Kidney epithelial cell (primary cell): ENCODE measurements around the gene WDR45B. TPM values are rescaled to one million over a fixed set of nuclear protein-coding genes. Genes with fewer than 3 reads are reported as not detected.
A peak's percentile ranks its signal among the peaks of the same experiment; 100 is the strongest.

Experiments used
- DNase-seq: peaks from one replicate; pipeline ENCODE4 v3.0.0-alpha.2; 2010; ENCODE audit warnings: low read depth
- H3K27me3 ChIP-seq: 2 replicates; pipeline ENCODE4 v1.6.0; 2011; ENCODE audit warnings: low read length; ENCODE audit not compliant: control insufficient read depth, insufficient read depth
- H3K36me3 ChIP-seq: 2 replicates; pipeline ENCODE4 v1.5.1; 2011; ENCODE audit warnings: low read length; ENCODE audit not compliant: control insufficient read depth, insufficient read depth
- H3K4me3 ChIP-seq: 2 replicates; pipeline ENCODE4 v1.5.1; 2011; ENCODE audit warnings: low read depth, mild to moderate bottlenecking, control low read depth, low read length
- total RNA-seq: library from RNA; depleted of rRNA; stranded (reverse); fragments of >200 nt; gene quantifications from 2 replicates; pipeline ENCODE4 v1.2.3, GENCODE V29; 2015
- TF ChIP-seq, protein P1 (sequence below): IDR thresholded peaks from 2 replicates; pipeline ENCODE4 v1.5.1; 2011; ENCODE audit warnings: mild to moderate bottlenecking, moderate library complexity, low read length, control low read depth, inconsistent platforms; ENCODE audit not compliant: insufficient read depth, poor library complexity, severe bottlenecking

The WDR45B gene
- total RNA-seq, 1 donor from 2014 or later = 102 TPM

DNA sequence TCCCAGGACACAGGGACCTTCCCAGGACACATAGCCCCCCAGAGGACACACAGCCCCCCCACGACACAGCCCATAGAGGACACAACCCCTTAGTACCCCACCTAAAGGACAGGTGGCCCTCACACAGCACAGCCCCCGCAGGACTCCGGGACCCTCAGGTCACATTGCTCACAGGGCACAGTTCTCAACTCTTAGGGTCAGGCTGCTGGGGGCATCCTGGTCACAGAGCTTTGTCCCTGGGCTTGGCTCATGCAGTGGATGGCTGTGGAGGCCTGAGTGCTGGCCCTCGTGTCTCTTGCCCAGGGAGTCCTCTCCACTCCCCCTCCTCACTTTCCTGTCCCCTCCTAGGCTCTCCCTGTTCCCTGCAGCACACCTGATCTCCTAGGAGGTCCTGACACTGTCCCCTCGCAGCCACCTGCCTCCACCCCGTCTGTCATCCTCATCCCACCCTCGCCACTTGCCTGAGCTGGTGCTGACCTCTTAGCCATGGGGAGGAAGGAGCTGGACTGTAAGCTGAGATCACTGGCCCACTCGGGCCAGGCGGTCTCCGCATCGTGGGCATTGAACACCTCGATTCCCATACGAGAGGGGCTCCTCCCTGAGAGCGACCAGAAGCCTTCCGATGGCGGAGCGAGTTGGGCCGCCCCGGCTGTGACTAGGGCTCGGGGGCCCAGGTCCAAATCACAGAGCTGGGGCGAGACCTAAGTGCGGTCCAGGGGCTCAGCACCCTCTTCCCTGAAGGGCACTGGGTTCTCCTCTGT lies 1.4 kb upstream of the WDR45B start:
- Histone ChIP-seq H3K36me3 (no peaks in the 10 kb centered on the region), H3K27me3 (no peaks in the 10 kb centered on the region), H3K4me3 (no peak overlapping the region)
- TF ChIP-seq, protein P1, sequence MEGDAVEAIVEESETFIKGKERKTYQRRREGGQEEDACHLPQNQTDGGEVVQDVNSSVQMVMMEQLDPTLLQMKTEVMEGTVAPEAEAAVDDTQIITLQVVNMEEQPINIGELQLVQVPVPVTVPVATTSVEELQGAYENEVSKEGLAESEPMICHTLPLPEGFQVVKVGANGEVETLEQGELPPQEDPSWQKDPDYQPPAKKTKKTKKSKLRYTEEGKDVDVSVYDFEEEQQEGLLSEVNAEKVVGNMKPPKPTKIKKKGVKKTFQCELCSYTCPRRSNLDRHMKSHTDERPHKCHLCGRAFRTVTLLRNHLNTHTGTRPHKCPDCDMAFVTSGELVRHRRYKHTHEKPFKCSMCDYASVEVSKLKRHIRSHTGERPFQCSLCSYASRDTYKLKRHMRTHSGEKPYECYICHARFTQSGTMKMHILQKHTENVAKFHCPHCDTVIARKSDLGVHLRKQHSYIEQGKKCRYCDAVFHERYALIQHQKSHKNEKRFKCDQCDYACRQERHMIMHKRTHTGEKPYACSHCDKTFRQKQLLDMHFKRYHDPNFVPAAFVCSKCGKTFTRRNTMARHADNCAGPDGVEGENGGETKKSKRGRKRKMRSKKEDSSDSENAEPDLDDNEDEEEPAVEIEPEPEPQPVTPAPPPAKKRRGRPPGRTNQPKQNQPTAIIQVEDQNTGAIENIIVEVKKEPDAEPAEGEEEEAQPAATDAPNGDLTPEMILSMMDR = no peak
- no peak for DNase-seq

DNA sequence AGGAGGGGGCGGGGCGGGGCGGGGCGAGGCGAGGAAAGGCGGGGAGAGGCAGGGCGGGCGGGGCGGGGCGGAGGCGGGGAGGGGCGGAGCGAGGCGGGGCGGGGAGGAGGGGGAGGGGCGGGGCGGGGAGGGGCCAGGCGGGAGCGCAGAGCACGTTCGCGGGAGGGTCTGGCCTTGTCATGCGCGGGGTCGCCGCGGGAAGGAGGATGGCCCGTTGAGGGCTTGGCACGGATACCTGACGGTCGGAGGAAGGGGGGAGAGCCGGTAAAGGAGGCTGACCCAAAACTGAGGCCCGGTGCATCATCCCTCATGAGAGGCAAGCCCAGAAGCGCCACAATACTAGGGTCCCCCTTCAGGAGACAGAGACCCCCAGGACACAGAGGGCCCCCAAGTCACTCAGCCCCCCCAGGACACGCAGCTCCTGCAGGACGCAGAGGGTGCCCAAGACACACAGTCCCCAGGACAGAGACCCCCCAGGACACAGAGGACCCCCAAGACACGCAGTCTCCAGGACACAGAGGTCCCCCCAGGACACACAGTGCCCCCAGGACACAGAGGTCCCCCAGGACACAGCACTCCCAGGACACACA lies 593 bp upstream of the WDR45B start:
- no peaks in the 10 kb centered on the region for H3K27me3 ChIP-seq
- no peak for DNase-seq
- peak overlapping the region; percentile 38 for H3K4me3 ChIP-seq
- H3K36me3 ChIP-seq = peaks cover 4% of the 10 kb centered on the region
- TF ChIP-seq, protein P1 = no peak

DNA sequence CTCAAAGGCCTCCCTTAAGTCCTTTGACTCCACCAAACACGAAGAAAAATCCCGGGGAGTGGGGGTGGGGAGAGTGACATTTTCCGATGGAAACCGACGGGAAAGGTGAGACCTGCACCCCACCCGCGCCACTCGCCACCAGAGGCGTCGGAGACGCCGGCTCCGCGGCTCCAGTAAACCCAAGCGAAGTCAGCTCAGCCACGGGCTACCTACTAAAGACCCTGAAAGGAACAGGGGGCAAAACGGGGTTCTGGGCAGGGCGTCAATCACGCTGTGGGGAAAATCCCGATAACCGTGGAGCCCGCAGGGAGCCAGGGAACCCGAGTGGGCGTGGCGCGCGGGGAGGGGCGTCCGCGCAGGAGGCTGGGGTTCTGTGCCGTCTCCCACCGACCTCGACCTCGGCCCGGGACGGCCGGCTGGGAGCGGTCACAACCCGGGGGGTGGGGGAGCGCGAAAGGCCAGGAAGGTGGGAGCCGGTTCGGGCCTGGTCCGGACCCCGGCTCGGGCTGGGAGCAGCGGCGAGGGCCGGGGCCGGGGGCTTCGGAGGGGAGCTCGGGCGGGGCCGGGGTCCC lies 565 bp downstream of the WDR45B start:
- peak overlapping the region; percentile 98 for H3K4me3 ChIP-seq
- no peaks in the 10 kb centered on the region for H3K27me3 ChIP-seq
- H3K36me3 ChIP-seq = peaks cover 4% of the 10 kb centered on the region
- no peak for DNase-seq
- TF ChIP-seq, protein P1 = peak; percentile 9

DNA sequence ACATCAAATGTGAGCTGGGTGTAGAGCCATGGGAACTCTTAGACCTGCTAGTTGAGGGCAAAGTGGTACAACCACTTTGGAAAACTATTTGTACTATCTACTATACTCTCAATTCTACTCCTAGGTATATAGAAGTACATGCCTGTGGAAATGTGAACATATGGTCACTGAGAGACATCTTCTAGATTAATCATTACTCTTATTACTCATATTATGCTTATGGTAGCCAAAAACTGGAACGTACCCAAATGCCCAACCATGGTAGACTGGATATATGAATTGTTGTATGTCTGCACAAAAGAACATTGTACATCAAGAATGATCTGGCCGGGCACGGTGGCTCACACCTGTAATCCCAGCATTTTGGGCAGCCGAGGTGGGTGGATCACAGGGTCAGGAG lies 2.7 kb downstream of the WDR45B start:
- peaks cover 4% of the 10 kb centered on the region for H3K36me3 ChIP-seq
- DNase-seq = no peak
- H3K27me3 ChIP-seq = no peaks in the 10 kb centered on the region
- TF ChIP-seq, protein P1 = no peak
- H3K4me3 ChIP-seq = no peak overlapping the region

DNA sequence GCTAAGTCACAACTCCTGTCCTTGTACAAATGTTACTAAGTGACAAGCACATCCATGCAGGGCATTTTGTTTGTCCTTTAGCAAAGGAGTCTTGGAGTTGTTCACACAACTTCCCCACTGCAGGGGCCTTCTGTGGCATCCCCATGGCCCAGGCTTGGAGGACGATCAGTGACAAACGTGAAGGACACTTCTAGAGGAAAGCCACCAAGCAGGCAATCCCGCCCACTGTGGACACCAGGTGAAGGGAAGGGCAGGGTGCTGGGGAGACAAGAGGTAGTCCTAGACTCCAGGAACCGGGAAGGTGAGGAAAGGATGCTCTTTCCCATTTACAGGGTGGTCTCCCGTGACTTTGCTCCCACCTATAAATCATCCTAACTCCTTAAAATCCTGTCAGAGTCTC lies 4.1 kb downstream of the WDR45B start:
- TF ChIP-seq, protein P1 = no peak
- peaks cover 4% of the 10 kb centered on the region for H3K36me3 ChIP-seq
- no peaks in the 10 kb centered on the region for H3K27me3 ChIP-seq

More for the DNA sequence above, 4.1 kb downstream of the WDR45B start:
- no peak overlapping the region for H3K4me3 ChIP-seq
- no peak for DNase-seq
